IPS DF 19.7 (cell line): ENCODE data around the gene TCF7L2.
A peak's percentile ranks its signal among the peaks of the same experiment; 100 is the strongest.
"Not testable (repeated sequence)": the region's sequence is repeated elsewhere in the genome, so short reads cannot be mapped to it uniquely, and the experiment has no call there.

ENCODE experiments used
- DNase-seq: peaks from one replicate; pipeline ENCODE4 v3.0.0-alpha.2; 2013; ENCODE audit warnings: low read depth, low spot score

The TCF7L2 gene

DNA sequence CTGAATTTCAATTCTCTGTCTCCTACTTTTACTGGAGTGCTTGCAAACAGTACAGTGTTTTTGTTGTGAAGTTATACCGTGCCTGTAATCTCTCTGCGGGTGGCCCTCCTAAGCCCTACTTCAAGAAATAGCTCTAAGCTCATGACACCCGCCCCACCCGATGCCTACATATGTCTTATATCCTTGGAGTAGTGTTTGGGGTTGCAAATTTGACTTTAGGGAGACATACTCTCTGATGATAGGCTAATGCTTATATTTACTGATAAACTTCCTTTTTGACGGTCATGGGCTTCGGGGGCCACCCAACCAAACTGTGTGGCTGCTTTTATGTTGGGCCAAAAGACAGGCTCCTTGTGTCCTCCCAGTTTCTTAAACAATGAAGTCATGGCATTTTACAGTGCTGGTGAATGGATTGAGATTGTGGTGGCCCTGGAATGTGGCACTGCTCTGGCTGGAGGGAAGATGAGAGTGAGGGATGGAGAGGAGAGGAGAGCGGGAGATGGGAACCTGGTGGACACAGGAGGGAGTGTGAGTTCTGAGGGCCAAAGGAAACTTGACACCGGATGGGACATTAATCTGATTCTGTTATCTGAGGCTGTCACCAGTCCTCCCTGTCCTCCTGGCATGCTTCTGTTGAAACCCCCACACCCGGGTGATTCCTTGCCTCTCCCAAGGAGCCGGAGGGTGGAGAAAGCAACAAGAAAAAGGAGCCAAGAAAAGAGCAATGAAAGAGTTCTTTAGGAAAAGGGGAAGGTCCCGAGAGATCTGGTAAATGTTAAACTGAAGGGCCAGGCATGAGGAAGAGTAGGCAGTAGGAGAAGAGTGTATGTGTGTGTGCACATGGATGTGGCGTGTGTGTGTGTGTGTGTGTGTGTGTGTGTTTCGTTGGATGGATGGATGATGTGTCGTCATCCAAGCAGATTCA is 113.3 kb downstream of the TCF7L2 start:
- DNase-seq = no peak

DNA sequence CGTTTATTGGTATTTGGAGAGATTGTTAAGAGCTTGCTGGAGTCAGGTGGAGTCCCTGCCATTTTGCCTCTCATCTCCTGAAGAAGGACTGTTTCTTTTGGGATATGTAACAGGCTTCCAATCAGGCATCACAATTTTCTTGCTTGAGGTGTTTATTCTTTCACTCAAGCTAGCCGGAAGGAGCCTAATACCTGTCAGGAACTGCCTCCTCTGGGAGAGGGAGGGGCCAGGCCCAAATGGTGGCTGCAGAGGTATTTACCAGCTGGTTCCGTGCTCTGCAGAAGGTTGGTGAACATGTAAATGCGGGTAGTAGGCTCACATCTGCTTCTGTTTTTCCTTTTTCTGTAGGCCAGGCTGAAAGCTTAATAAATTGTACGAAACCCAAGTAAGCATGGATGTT is 114.0 kb downstream of the TCF7L2 start:
- DNase-seq = no peak

DNA sequence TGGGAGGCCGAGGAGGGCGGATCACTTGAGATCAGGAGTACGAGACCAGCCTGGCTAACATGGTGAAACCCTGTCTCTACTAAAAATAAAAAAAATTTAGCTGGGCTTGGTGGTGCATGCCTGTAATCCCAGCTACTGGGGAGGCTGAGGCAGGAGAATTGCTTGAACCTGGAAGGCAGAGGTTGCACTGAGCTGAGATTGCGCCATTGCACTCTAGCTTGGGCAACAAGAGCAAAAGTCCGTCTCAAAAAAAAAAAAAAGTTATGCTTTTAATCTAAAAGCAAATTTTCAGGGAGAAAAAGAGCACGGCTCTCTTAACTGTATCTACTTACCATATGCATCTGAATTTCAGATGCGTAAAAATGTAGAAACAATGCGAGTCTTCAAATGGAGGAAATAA is 116.1 kb downstream of the TCF7L2 start:
- DNase-seq = not testable (repeated sequence)

DNA sequence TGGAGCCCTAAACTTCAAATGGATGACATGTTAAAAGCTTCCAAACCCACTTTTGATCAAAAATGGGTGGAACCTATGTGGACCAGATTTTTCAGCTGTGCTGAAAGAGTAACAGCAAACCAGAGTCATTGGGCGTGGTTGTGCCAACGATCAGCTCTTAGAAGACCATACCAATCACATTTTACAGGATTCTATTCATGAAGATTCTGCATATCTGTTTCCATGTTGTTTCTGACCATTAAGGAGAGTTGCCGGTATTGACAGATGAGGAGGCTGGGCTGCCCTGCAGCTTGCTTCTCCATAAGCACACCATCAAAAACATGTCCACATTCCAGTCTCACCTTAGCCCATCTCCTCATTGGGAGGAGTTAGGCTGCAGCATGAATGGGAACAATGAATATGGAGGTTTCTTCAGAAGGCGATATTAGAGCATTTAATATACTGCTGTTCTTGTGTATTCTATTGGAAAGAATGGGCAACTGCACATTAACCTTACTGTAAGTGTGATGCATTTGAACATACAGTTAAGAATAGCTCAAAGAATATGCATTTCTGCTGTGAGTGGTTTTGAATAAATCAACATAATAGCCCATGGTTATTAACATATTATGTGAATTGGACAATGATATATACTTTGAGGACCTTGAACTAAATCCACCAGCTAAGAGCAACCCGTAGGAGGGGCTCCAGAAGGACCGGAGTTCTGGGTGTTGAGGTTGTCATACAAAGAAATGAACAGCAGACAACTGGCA is 116.7 kb downstream of the TCF7L2 start:
- no peak for DNase-seq

DNA sequence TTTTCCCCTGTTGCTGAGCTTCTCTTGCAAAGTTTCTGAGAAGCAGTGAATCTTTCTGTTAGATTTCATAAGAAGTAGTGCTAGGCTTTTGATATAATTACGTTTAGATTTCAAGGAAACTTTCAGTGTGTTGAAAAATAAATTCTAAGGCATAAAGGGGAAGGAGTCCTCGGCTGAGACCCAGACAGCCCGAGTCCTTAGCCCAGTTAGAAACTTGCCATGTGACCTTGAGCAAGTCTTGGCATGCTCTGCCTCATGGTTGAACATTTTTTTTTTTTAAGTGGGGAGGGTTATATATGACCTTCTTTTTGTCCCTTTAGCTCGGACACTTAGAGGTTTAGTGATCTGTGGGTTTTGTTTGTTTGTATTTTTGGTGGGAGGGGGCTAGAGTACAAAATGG is 117.5 kb downstream of the TCF7L2 start:
- no peak for DNase-seq

DNA sequence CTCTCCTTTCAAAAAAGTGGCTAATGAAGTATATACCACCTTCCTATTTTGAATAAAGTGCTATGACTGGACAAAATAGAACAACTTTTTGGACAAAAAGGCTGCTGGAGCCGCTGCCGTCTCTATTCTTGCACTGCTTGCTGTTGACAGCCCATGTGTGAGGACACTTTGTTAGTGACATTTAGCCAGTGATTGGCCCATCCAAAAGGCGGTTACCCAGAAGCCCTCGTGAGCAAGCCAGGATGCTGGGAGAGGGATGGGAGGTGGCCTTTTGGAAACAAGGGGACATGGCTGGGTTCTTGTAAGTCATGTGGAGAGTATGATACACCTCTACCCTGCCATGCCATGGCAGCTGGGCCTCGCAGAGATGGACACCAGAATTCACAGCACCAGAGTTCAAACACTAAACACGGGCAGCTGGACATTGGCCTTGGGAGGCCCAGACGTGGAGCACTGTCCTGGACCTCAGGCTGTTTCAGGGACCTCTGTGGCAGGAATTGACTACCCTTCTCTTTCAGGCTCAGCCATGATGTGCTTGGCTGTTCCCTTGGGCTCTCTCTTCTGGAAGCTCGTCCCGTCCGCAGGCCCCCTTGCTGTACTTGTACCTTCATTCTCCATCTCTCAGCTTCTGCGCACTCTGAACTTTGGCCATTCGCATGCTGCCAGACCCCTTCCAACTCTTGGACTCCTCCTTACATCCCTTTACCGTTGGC is 118.3 kb downstream of the TCF7L2 start:
- DNase-seq = no peak

DNA sequence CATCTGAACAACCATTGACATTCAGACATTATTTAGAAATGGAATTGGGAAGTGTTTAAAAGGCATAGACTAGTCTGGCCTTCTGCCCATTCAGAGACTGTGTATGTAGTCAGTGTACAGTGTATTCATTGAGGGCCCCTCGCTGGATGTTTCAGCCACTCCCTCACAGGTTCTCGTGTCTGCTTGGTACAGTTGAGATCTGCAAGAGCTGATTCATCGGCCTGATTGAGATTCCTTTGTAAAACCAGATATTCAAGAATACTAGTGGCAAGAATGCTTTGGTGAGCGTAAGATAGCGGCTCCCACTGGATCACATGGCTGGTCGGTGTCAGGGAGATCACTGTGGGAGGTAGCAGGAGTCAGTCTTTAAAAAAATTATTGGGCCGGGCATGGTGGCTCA is 119.5 kb downstream of the TCF7L2 start:
- no peak for DNase-seq

DNA sequence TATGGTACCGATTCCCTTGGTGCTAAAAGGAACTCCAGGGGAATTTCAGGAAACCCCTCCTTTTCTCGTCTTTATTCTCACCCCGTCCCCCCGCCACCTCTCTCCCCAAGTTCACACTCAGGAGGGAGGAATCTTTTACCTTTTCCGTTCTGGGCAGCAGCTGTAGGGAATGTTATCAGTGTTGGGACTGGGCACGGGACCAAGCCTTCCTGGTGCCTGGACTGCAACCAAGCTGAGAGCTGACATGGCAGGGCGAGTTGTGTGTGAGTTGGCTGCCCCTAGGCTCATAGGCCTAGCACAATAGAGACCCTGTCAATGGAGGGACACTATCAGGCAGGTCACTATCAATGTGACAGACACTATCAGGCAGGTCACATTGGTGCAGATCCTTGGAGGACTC is 121.4 kb downstream of the TCF7L2 start:
- no peak for DNase-seq

DNA sequence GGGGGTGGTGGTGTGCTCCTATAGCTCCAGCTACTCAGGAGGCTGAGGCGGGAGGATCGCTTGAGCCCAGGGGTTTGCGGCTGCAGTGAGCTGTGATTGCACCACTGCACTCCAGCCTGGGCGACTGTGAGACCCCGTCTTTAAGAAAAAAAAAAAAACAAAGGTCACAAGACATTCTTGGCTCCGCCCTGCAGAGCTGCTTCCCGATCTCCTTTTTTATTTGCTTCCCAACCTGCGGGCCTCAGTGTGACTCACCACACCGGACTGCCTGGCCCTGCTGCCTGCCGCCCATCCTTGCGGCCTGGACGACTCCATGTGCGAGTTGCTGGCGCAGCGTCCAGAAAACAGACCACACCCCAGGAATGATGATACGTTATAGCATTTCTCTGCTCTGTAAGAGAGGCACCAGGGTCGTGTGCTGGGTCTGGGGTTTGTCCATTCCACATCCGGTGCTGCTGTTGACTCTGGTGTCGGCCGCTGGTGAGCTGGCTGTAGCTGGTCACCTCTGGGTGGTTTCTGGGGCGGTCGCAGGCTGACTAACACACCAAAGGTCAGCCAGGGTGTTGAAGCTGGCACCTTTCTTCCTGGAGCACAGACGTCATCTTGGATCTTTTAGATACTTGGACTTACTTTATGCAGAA is 123.6 kb downstream of the TCF7L2 start:
- DNase-seq = peak; percentile 57

DNA sequence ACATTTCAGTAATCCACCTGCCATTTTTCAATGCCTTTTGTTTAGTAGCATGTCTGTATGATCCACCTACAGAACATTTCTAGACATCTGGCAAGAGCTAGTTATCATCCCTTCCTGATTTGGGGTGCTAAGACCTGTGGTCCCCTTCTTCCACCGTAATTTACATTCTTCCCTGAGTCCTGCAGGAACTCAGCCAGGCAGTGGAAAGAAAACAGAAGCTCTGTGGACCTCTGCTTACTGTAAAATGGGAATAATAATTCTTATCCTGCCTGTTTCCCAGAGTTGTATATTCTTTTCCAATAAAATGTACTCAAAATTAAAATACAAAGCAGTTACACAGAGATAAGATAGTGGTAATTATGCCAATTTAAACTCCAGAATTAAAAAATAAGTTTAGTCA is 126.9 kb downstream of the TCF7L2 start:
- no peak for DNase-seq

DNA sequence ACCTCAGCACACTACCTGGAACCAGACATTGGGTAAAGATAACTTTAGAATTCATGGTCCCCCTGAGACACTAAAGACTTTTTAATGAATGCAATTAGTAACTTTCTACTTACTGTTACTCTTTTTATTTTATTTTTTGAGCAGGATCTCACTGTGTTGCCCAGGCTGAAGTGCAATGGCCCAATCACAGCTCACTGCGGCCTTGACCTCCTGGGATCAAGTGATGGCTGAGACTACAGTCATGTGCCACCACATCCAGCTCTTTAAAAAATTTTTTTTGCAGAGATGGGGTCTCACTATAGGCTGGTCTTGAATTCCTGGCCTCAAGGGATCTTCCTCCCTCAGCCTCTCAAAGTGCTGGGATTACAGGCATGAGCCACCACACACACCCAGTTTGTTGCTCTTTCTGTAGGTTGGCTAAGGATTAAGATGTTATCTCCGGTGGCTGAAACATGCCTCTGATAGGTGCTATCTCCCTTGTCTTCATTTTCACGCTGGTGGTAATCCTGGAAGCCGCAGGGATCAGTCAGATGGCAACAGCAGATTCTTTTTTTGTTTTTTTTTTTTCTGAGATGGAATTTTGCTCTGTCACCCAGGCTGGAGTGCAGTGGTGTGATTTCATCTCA is 128.3 kb downstream of the TCF7L2 start:
- no peak for DNase-seq

DNA sequence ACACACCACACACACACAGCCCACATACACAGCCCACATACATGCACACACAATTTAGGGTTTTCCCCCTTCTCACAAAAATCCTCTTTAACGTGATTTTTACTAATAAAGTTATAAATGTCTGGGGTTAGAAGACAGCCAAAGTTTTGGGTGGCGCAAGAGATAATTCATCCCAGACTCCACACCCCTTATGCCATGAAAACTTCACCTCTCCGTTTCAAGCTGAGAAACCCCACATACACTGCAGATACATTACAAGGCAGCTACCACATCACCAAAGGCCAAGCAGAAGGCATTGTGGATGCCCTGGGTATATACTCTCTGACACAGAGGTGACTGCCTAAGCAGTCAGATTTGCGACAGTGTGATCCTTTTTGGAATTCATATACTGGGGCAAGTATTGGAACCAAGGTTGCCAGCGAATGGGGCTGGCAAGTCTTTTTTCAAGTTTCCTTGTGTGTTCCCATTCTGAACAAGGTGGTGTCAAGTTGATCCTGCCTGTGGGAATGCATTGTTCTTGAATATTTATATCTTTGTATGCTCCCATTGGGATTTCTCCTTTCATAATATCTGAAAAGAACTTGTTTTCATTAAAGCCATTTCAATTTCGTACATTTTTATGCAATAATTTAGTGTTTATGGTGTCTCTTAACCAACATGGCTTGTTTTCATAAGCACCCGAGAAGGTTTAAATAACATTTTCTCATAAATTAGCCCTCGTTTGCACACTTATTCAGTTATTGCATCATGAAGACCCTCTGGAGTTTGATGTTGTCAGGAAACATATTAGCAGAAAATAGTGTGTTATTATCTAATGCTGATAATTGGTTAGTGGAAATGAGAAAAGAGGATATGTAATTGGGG is 130.2 kb downstream of the TCF7L2 start:
- DNase-seq = no peak

DNA sequence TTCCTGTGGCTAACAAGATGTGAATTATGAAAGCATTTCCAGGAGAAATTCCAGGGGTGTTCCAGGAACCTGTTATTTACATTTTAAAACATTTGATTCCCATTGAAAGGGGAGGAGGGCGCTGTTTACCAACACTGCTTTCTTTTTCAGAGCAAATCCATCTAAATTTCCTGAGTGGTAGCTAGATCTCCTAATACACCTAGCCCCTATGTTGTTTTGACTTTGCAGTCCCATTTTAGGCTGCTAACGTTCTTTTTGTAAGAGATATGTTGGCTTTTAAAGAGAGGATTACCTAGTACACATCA is 130.8 kb downstream of the TCF7L2 start:
- DNase-seq = no peak

DNA sequence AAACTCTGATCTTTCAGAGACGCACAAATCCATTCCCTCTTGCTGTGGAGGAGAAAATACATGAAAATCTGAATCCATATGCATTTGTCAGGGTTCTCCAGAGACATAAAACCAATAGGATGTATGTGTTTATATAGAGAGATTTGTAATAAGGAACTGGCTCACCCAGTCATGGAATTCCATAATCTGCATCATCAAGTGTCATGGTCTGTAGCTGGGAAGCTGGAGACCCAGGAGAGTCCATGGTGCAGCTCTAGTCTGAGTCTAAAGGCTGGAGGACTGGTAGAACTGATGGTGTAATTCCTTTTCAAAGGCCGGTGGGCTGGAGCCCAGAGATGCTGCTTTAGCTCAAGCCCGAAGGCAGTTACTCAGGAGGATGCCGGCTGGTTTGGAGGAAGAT is 134.0 kb downstream of the TCF7L2 start:
- no peak for DNase-seq

DNA sequence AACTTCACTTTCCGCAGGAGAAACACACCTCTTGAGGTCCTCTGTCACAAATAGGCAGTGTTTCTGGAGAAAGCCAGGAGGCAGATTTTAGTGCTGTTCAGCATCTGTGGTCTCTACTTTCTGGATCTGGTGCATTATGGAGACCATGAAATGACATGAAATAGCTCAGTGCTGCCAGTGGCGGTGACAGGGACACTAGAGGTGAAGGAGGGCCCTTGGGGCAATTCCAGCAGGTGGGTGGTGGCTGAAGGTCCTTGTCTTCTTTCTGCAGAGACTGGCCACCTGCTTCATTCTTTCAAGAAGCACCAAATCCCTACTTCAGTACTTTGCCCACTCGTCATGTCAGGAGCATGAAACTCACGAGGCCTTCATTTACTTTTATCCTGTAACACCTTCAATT is 135.7 kb downstream of the TCF7L2 start:
- no peak for DNase-seq

DNA sequence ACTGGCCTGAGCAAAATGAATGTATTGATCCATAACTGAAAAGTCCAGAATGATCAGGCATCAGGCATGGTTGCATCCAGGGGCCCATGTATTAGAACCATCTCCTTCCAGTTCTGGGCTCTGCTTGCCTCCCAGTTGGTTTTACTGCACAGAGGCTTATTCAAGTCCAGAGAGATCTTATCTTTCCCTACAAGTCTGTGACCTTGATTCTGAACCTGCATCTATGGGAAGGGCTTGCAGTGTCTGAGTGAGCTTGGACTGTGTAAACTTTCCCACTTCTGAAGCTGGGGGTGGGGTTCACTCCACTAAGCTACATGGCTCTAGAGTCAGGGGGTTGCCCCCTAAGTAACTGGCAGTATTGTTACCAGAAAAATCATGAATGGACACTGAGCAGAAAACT is 136.2 kb downstream of the TCF7L2 start:
- no peak for DNase-seq

DNA sequence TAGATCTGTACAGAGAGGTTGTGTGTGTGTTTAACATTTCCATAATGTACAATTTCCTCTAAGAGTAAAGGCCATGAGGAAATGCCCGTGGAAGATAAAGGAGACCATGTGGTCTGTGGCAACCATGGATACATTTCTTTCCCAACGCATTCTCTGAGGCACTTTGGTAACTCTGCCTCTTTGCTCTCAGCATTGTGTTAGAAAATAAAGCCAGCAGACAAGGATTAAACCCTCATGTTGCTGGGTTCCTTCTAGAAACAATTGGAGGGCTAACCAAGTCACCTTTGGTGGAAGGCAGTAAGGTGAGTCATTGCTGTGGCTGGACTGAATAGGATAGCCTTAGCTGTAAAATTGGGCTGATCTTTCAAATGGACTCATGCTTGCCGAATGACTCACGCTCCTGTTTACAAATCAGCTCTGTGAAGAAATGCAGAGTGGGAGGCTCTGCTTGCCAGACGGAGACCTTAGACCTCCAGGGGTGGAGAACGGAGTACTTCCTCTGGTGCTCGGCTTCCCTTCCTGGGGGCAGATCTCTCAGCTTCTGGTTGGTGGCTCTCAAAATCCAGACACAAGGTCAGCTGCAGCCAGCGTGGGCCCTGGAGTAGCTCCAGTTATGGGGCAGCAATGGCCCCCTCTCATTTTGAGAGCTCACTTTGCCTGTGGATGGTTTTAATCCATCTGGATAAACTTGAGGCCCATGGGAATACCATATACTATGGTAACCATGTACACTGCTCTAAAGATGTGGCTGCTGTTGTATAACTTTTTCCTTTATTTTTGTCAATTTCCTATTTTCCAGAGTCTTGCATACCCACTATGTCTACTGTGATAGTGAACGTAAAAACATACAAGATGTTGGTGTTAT is 137.3 kb downstream of the TCF7L2 start:
- peak; percentile 88 for DNase-seq

DNA sequence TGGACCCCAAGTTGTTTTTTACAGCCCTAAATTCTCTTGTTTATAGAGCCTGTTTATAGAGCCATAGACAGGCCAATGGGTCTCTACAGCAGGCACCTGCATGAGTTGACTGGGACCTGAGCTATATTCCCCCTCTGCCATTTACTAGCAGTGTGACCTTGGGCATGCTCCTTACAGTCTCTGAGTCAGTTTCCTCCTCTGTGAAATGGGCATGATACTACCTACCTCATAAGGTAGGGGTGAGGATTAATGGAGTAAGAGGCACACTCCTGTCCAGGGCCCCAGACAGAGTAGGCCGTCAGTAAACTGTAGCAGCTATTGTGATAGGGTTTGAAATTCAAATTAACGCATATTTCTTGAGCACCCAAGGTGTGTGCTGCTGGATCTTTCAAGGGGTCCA is 138.1 kb downstream of the TCF7L2 start:
- DNase-seq = no peak

DNA sequence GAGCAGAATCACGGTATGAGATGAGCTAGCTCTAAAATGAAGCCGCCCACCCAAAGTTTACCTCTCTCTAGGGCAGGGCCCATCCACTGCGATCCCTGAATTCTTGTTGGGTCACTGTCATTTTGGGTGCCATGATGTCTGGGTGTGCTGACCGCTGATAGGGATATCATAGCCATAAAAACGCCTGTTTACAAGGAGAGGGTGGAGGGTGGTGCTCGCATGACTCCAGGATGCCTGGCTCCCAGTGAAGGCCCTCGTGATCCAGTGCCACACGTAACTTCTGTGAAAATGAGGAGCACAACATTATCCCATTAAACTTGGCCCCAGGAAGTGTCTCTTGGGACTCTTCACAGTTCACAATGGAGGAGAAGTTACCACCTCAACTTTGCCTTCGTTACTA is 139.5 kb downstream of the TCF7L2 start:
- DNase-seq = no peak

DNA sequence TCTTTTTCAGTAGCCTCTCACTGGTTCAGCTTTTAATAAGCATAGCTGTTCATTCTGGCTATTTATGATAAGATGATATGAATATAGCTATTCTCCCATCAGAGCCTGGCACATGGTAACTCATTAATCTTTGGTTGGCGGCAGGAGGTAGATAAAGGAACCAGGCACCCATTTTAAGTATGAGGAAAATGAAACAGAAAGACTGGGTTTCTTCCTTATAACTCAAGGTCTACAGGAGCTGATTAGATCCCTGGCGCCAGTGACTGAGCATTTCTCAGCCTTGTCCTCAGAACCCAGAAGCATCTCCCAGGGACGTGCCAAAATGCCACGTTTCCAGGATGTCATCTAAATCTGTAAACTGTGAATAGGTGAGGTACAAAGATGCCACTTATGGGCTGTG is 141.9 kb downstream of the TCF7L2 start:
- no peak for DNase-seq
